HUES6 (cell line): ENCODE measurements around the gene APEH.
"Not testable (repeated sequence)": the region's sequence is repeated elsewhere in the genome, so short reads cannot be mapped to it uniquely, and the experiment has no call there.

Source experiments
- H3K27ac ChIP-seq: 2 replicates; pipeline ENCODE4 v1.7.0; 2013; ENCODE audit warnings: low read depth, mild to moderate bottlenecking, low read length, inconsistent platforms
- H3K27me3 ChIP-seq: 2 replicates; pipeline ENCODE4 v1.6.1; 2013; ENCODE audit warnings: low read length; ENCODE audit not compliant: control insufficient read depth, insufficient read depth
- H3K36me3 ChIP-seq: 2 replicates; pipeline ENCODE4 v1.6.1; 2013; ENCODE audit warnings: low read length; ENCODE audit not compliant: control insufficient read depth, insufficient read depth
- H3K4me1 ChIP-seq: 2 replicates; pipeline ENCODE4 v1.6.1; 2013; ENCODE audit warnings: low read length; ENCODE audit not compliant: control insufficient read depth, insufficient read depth
- H3K4me3 ChIP-seq: 2 replicates; pipeline ENCODE4 v1.5.1; 2013; ENCODE audit warnings: low read depth, low read length
- H3K9ac ChIP-seq: one replicate; pipeline ENCODE4 v1.6.1; 2013; ENCODE audit warnings: mild to moderate bottlenecking, low read length
- H3K9me3 ChIP-seq: 2 replicates; pipeline ENCODE4 v1.6.1; 2013; ENCODE audit warnings: low read depth, low read length; ENCODE audit not compliant: control insufficient read depth, insufficient read depth

Gene APEH

DNA sequence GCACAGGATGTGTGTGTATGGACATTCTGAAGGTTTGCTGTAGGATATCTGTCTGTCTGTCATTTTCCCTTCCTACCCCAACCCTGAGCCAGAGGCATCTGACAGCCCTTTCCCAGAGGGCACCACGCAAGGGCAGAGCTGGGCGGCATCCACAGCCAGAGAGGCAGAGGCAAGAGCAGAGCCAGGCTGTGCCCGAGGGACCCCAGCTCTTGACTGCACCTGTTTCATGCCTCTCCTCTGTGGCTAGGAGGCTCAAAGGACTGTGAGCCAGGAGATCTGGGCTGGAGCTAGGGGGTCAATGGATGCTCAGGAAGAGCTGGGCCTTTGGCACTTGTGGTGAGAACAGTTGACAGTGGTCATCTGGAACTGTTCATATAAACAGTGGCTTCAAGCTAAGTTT, 4.8 kb upstream of the APEH start:
- Histone ChIP-seq H3K27me3 (no peaks in the 10 kb centered on the region), H3K36me3 (no peaks in the 10 kb centered on the region), H3K9ac (no peak overlapping the region), H3K27ac (no peak overlapping the region), H3K9me3 (no peaks in the 10 kb centered on the region), H3K4me3 (no peak overlapping the region), H3K4me1 (peaks cover 15% of the 10 kb centered on the region)

DNA sequence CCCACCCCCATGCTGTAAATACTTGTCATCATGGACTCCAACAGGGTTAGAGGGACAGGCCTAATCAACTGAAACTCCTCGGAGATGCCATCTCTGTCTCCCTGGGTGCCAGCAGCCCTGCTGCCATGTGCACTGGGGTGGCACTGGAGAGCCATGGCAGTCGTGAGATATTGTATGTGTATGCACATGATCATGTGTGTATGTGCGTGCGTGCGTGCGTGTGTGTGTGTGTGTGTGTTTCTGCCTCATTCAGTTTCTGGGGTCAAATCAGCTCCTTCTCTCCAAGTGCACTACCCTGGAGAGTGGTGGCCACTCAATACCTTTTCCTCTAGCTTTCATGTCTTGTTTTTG, 3.2 kb upstream of the APEH start:
- Histone ChIP-seq H3K4me1 (peaks cover 19% of the 10 kb centered on the region), H3K27ac (no peak overlapping the region), H3K9ac (no peak overlapping the region), H3K27me3 (no peaks in the 10 kb centered on the region), H3K36me3 (peaks cover 6% of the 10 kb centered on the region), H3K9me3 (no peaks in the 10 kb centered on the region), H3K4me3 (no peak overlapping the region)

- Histone ChIP-seq H3K4me3 (no peak overlapping the region), H3K9ac (no peak overlapping the region), H3K4me1 (peaks cover 19% of the 10 kb centered on the region), H3K36me3 (peaks cover 13% of the 10 kb centered on the region), H3K9me3 (no peaks in the 10 kb centered on the region), H3K27me3 (no peaks in the 10 kb centered on the region), H3K27ac (no peak overlapping the region)
Measured at GRCh38 chr3:49671291-49672288, 2.6 kb upstream of the APEH start.

- peak overlapping the region; percentile 97 for H3K4me3 ChIP-seq
- H3K4me1 ChIP-seq = peaks cover 16% of the 10 kb centered on the region
- peak overlapping the region; percentile 80 for H3K9ac ChIP-seq
- no peaks in the 10 kb centered on the region for H3K9me3 ChIP-seq
- peaks cover 29% of the 10 kb centered on the region for H3K36me3 ChIP-seq
- H3K27me3 ChIP-seq = no peaks in the 10 kb centered on the region
- H3K27ac ChIP-seq = peak overlapping the region; percentile 94
Measured at GRCh38 chr3:49673121-49673714, 933 bp upstream of the APEH start.

GRCh38 chr3:49674497-49674983, 389 bp downstream of the APEH start:
- Histone ChIP-seq H3K4me3 (peak overlapping the region; percentile 97), H3K4me1 (peaks cover 13% of the 10 kb centered on the region), H3K9me3 (no peaks in the 10 kb centered on the region), H3K27ac (peak overlapping the region; percentile 94), H3K27me3 (no peaks in the 10 kb centered on the region), H3K9ac (peak overlapping the region; percentile 85), H3K36me3 (peaks cover 42% of the 10 kb centered on the region)

GRCh38 chr3:49675912-49676311, 1.8 kb downstream of the APEH start:
- H3K27ac ChIP-seq = no peak overlapping the region

GRCh38 chr3:49680493-49681231, 6.5 kb downstream of the APEH start:
- Histone ChIP-seq H3K4me3 (no peak overlapping the region), H3K9me3 (no peaks in the 10 kb centered on the region), H3K27ac (no peak overlapping the region), H3K36me3 (peaks cover 89% of the 10 kb centered on the region), H3K4me1 (no peaks in the 10 kb centered on the region), H3K9ac (no peak overlapping the region), H3K27me3 (no peaks in the 10 kb centered on the region)

More at GRCh38 chr3:49675912-49676311, 1.8 kb downstream of the APEH start:
- H3K4me3 ChIP-seq = no peak overlapping the region
- no peaks in the 10 kb centered on the region for H3K27me3 ChIP-seq
- no peaks in the 10 kb centered on the region for H3K9me3 ChIP-seq
- H3K36me3 ChIP-seq = peaks cover 56% of the 10 kb centered on the region
- peaks cover 13% of the 10 kb centered on the region for H3K4me1 ChIP-seq
- no peak overlapping the region for H3K9ac ChIP-seq

GRCh38 chr3:49681232-49681522, 7.0 kb downstream of the APEH start:
- H3K4me3 ChIP-seq = no peak overlapping the region
- no peaks in the 10 kb centered on the region for H3K9me3 ChIP-seq
- H3K36me3 ChIP-seq = peaks cover 84% of the 10 kb centered on the region
- no peak overlapping the region for H3K9ac ChIP-seq
- H3K27ac ChIP-seq = no peak overlapping the region
- no peaks in the 10 kb centered on the region for H3K4me1 ChIP-seq
- no peaks in the 10 kb centered on the region for H3K27me3 ChIP-seq

DNA sequence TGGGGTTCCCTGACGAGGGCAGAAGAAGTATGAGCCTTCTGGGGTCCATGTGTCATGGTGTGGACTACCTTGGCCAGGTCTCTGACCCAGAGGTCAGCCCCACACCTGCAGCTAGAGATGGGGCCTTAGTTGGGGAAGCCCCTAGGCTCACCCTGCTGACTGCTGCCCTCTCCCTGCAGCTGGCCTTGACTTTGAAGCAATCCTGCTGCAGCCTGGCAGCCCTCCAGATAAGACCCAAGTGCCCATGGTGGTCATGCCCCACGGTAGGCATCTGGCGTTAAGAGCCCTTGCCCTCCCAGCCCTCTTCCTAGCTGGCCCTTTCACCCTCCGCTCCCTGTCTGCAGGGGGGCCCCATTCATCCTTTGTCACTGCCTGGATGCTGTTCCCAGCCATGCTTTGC, 7.4 kb downstream of the APEH start:
- Histone ChIP-seq H3K4me3 (no peak overlapping the region), H3K9ac (no peak overlapping the region), H3K27ac (no peak overlapping the region), H3K36me3 (peaks cover 81% of the 10 kb centered on the region), H3K9me3 (no peaks in the 10 kb centered on the region), H3K4me1 (no peaks in the 10 kb centered on the region), H3K27me3 (no peaks in the 10 kb centered on the region)

- no peaks in the 10 kb centered on the region for H3K9me3 ChIP-seq
- peaks cover 2% of the 10 kb centered on the region; the same call in 1 of the 2 replicates for H3K4me1 ChIP-seq
- H3K9ac ChIP-seq = no peak overlapping the region
- H3K27me3 ChIP-seq = no peaks in the 10 kb centered on the region
- no peak overlapping the region for H3K4me3 ChIP-seq
- H3K36me3 ChIP-seq = peaks cover 64% of the 10 kb centered on the region
- H3K27ac ChIP-seq = no peak overlapping the region
Measured at GRCh38 chr3:49683162-49683561, 9.0 kb downstream of the APEH start.

DNA sequence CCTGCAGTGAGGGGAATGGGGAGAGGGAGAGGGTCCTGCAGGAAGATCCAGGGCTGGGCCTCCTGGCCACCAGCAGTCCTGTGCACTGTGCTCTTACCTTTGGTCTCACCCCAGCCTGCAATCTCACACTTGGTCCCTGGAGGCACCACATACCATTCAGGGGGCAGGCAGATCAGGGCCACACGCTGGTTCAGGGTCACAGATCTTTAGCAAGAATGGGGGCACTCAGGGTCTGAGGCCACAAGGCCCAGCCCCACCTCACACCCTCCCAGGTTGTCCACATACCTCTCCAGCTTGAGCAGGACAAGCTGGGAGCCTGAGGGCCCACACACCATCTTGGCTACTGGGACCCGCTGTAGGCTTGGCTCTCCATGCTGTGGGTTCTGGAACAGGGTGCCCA, 10.3 kb downstream of the APEH start:
- H3K27ac ChIP-seq, H3K4me1 ChIP-seq: not testable (repeated sequence)
- peaks cover 51% of the 10 kb centered on the region for H3K36me3 ChIP-seq

More for the DNA sequence above, 10.3 kb downstream of the APEH start:
- H3K27me3 ChIP-seq, H3K9ac ChIP-seq, H3K9me3 ChIP-seq, H3K4me3 ChIP-seq: not testable (repeated sequence)
